ENCODE results near the gene MME.

GRCh38 chr3:155046935-155047334 is 33.2 kb upstream of the MME start:
- TF ChIP-seq, protein P1, sequence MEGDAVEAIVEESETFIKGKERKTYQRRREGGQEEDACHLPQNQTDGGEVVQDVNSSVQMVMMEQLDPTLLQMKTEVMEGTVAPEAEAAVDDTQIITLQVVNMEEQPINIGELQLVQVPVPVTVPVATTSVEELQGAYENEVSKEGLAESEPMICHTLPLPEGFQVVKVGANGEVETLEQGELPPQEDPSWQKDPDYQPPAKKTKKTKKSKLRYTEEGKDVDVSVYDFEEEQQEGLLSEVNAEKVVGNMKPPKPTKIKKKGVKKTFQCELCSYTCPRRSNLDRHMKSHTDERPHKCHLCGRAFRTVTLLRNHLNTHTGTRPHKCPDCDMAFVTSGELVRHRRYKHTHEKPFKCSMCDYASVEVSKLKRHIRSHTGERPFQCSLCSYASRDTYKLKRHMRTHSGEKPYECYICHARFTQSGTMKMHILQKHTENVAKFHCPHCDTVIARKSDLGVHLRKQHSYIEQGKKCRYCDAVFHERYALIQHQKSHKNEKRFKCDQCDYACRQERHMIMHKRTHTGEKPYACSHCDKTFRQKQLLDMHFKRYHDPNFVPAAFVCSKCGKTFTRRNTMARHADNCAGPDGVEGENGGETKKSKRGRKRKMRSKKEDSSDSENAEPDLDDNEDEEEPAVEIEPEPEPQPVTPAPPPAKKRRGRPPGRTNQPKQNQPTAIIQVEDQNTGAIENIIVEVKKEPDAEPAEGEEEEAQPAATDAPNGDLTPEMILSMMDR (conservative IDR thresholded peaks at IDR 0.05; ENCODE audit: low read length): no peak
- TF ChIP-seq EZH2phosphoT487 (IDR thresholded peaks at IDR 0.05; ENCODE audit: borderline replicate concordance): no peak
